Right lobe of liver (tissue), 4 donors: ENCODE data around the gene ACTN1.

Experiments used
- POLR2A ChIP-seq: fragments of 450-650 bp; IDR thresholded peaks from one replicate; pipeline ENCODE4 v1.6.1; 2017; ENCODE audit warnings: antibody characterized with exemption, mild to moderate bottlenecking
- TF ChIP-seq, protein P1 (sequence below), 4 donors: fragments of 200-600 bp in 3 of 4; fragments of 450-650 bp in 1 of 4; IDR thresholded peaks; one replicate each; pipeline versions ENCODE4 v1.5.1 to v1.8.0; 2016 to 2022; ENCODE audit warnings: antibody characterized with exemption in 4 of 4, mild to moderate bottlenecking in 2 of 4
- donor health status: DM: no; HTN: no; CAD: no.
- donor health status: DM: no; HTN: no; CAD: no.
- donor health status: DM: no; HTN: yes; CAD: no.

DNA sequence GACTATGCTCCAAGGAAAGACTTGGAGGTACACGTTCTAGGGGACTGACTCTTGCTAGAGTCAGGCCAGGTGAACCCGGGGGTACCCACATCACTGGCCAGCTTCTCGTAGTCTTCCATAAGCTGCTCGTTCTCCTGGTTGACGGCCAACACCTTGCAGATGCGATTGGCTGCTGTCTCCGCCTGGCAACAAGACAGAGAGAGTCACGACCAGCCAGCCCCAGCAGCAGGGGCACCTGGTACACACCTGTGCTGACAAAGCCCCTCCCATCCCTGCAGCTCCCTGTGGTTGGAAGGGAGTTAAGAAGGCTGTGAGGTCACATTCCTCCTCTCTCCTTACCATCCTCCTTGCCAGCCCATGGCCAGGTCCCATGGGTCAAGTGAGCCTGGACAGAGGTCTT is 85.5 kb downstream of the ACTN1 start:
- no peak for TF ChIP-seq POLR2A
- TF ChIP-seq, protein P1, sequence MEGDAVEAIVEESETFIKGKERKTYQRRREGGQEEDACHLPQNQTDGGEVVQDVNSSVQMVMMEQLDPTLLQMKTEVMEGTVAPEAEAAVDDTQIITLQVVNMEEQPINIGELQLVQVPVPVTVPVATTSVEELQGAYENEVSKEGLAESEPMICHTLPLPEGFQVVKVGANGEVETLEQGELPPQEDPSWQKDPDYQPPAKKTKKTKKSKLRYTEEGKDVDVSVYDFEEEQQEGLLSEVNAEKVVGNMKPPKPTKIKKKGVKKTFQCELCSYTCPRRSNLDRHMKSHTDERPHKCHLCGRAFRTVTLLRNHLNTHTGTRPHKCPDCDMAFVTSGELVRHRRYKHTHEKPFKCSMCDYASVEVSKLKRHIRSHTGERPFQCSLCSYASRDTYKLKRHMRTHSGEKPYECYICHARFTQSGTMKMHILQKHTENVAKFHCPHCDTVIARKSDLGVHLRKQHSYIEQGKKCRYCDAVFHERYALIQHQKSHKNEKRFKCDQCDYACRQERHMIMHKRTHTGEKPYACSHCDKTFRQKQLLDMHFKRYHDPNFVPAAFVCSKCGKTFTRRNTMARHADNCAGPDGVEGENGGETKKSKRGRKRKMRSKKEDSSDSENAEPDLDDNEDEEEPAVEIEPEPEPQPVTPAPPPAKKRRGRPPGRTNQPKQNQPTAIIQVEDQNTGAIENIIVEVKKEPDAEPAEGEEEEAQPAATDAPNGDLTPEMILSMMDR (IDR thresholded peaks at IDR 0.05), result no peak
